ENCODE data around the gene PGM1.
A peak's percentile ranks its signal among the peaks of the same experiment; 100 is the strongest.

The PGM1 gene

GRCh38 chr1:63679589-63679988, 86.4 kb downstream of the PGM1 start:
- H3K4me2 ChIP-seq, result no peak overlapping the region
- no peak for TF ChIP-seq Cebpa-rat (IDR thresholded peaks at IDR 0.05)
- 0 out of 22 replicates have a peak, but pooled peaks cover 0 to 6% (median 0%) of the 10 kb centered on the region in 11 experiments for H3K36me3 ChIP-seq
- H3K9me3 ChIP-seq (replicated peaks in 1 of 11), result peaks cover 16 to 35% (median 25%) of the 10 kb centered on the region in 11 experiments
- H3K27me3 ChIP-seq, result no peaks in the 10 kb centered on the region
- H3K4me3 ChIP-seq, result no peak overlapping the region
- no peak overlapping the region for H3K27ac ChIP-seq
- no peaks in the 10 kb centered on the region for H4K20me1 ChIP-seq
- no peaks in the 10 kb centered on the region for H3K4me1 ChIP-seq
- H3K9ac ChIP-seq, result no peak overlapping the region

GRCh38 chr1:63682936-63683335, 89.7 kb downstream of the PGM1 start:
- Histone ChIP-seq H3K9me3 (replicated peaks in 1 of 11) (peaks cover 16 to 35% (median 25%) of the 10 kb centered on the region in 11 experiments), H3K27me3 (no peaks in the 10 kb centered on the region), H3K36me3 (0 out of 22 replicates have a peak, but pooled peaks cover 0 to 6% (median 0%) of the 10 kb centered on the region in 11 experiments), H3K4me3 (no peak overlapping the region), H3K27ac (no peak overlapping the region), H3K4me2 (no peak overlapping the region), H4K20me1 (no peaks in the 10 kb centered on the region), H3K4me1 (no peaks in the 10 kb centered on the region), H3K9ac (no peak overlapping the region)
- no peak for TF ChIP-seq Cebpa-rat (IDR thresholded peaks at IDR 0.05)

- no peak overlapping the region for H3K27ac ChIP-seq
- no peak for TF ChIP-seq Cebpa-rat (IDR thresholded peaks at IDR 0.05)
- no peaks in the 10 kb centered on the region for H3K4me1 ChIP-seq
- H3K36me3 ChIP-seq, result 0 out of 22 replicates have a peak, but pooled peaks cover 0 to 6% (median 0%) of the 10 kb centered on the region in 11 experiments
- no peaks in the 10 kb centered on the region for H4K20me1 ChIP-seq
- H3K9ac ChIP-seq, result no peak overlapping the region
- H3K9me3 ChIP-seq (replicated peaks in 1 of 11), result peaks cover 16 to 29% (median 22%) of the 10 kb centered on the region in 11 experiments
- H3K4me2 ChIP-seq, result no peak overlapping the region
- no peaks in the 10 kb centered on the region for H3K27me3 ChIP-seq
- no peak overlapping the region for H3K4me3 ChIP-seq
These were observed 90.5 kb downstream of the PGM1 start for GRCh38 chr1:63683759-63684158.

- Histone ChIP-seq H4K20me1 (no peaks in the 10 kb centered on the region), H3K9me3 (replicated peaks in 1 of 11) (no peaks in the 10 kb centered on the region), H3K9ac (no peak overlapping the region), H3K27me3 (no peaks in the 10 kb centered on the region), H3K4me2 (no peak overlapping the region), H3K4me3 (no peak overlapping the region), H3K4me1 (peaks cover 0 to 11% (median 4%) of the 10 kb centered on the region in 10 experiments; a peak in 8 of 20 replicates), H3K27ac (no peak overlapping the region), H3K36me3 (no peaks in the 10 kb centered on the region)
- TF ChIP-seq Cebpa-rat (IDR thresholded peaks at IDR 0.05), result no peak
These were observed 93.5 kb downstream of the PGM1 start for GRCh38 chr1:63686696-63687095.

GRCh38 chr1:63688302-63688890, 95.2 kb downstream of the PGM1 start:
- no peak overlapping the region for H3K27ac ChIP-seq

GRCh38 chr1:63690966-63691700, 97.9 kb downstream of the PGM1 start:
- Histone ChIP-seq H3K9me3 (replicated peaks in 1 of 11) (no peaks in the 10 kb centered on the region), H3K9ac (peak overlapping the region in 1 of 11 experiments; percentile 2; a peak in 2 of 22 replicates), H3K4me1 (peaks cover 0 to 40% (median 13%) of the 10 kb centered on the region in 10 experiments; a peak in 12 of 20 replicates), H3K4me2 (peak overlapping the region in 5 of 11 experiments; percentile 10 to 48 (median 26); a peak in 9 of 22 replicates), H3K27ac (no peak overlapping the region), H4K20me1 (no peaks in the 10 kb centered on the region), H3K36me3 (no peaks in the 10 kb centered on the region), H3K4me3 (no peak overlapping the region), H3K27me3 (no peaks in the 10 kb centered on the region)
- TF ChIP-seq Cebpa-rat (IDR thresholded peaks at IDR 0.05), result no peak

More at GRCh38 chr1:63688302-63688890, 95.2 kb downstream of the PGM1 start:
- no peak overlapping the region for H3K4me3 ChIP-seq
- no peaks in the 10 kb centered on the region for H3K27me3 ChIP-seq
- H3K9me3 ChIP-seq (replicated peaks in 1 of 11), result no peaks in the 10 kb centered on the region
- H3K4me1 ChIP-seq, result peaks cover 0 to 25% (median 5%) of the 10 kb centered on the region in 10 experiments; a peak in 9 of 20 replicates
- no peaks in the 10 kb centered on the region for H4K20me1 ChIP-seq
- H3K9ac ChIP-seq, result no peak overlapping the region
- TF ChIP-seq Cebpa-rat (IDR thresholded peaks at IDR 0.05), result no peak
- H3K4me2 ChIP-seq, result no peak overlapping the region
- no peaks in the 10 kb centered on the region for H3K36me3 ChIP-seq

- peak overlapping the region in 1 of 11 experiments; percentile 2; a peak in 1 of 22 replicates for H3K9ac ChIP-seq
These were observed 98.7 kb downstream of the PGM1 start for GRCh38 chr1:63691701-63692425.

GRCh38 chr1:63693944-63694571, 100.8 kb downstream of the PGM1 start:
- H3K4me3 ChIP-seq, result no peak overlapping the region
- peaks cover 0 to 40% (median 13%) of the 10 kb centered on the region in 10 experiments; a peak in 12 of 20 replicates for H3K4me1 ChIP-seq
- peak overlapping the region in 6 of 11 experiments; percentile 4 to 41 (median 16); a peak in 8 of 22 replicates for H3K4me2 ChIP-seq
- H3K27ac ChIP-seq, result no peak overlapping the region
- H3K27me3 ChIP-seq, result no peaks in the 10 kb centered on the region
- no peak overlapping the region for H3K9ac ChIP-seq
- no peaks in the 10 kb centered on the region for H3K36me3 ChIP-seq
- no peaks in the 10 kb centered on the region for H4K20me1 ChIP-seq
- H3K9me3 ChIP-seq (replicated peaks in 1 of 11), result peaks cover 0 to 4% (median 0%) of the 10 kb centered on the region in 11 experiments; a peak in 3 of 22 replicates
- no peak for TF ChIP-seq Cebpa-rat (IDR thresholded peaks at IDR 0.05)

More at GRCh38 chr1:63691701-63692425, 98.7 kb downstream of the PGM1 start:
- Histone ChIP-seq H3K36me3 (no peaks in the 10 kb centered on the region), H3K4me3 (no peak overlapping the region), H3K9me3 (replicated peaks in 1 of 11) (no peaks in the 10 kb centered on the region), H3K27ac (no peak overlapping the region; a peak in 2 of 22 replicates), H3K4me1 (peaks cover 0 to 40% (median 13%) of the 10 kb centered on the region in 10 experiments; a peak in 12 of 20 replicates), H3K4me2 (peak overlapping the region in 4 of 11 experiments; percentile 10 to 48 (median 30); a peak in 6 of 22 replicates), H4K20me1 (no peaks in the 10 kb centered on the region), H3K27me3 (no peaks in the 10 kb centered on the region)
- no peak for TF ChIP-seq Cebpa-rat (IDR thresholded peaks at IDR 0.05)
